GM10266 (cell line): Measurements from ENCODE around the gene PTK6.

Experiments used
- DNase-seq: peaks from one replicate; pipeline ENCODE4 v3.0.0; 2012; ENCODE audit errors: extremely low spot score
- CTCF ChIP-seq: IDR thresholded peaks from 2 replicates; pipeline ENCODE4 v1.5.1; 2012; ENCODE audit warnings: mild to moderate bottlenecking, low read depth; ENCODE audit not compliant: control insufficient read depth, insufficient read depth; ENCODE audit errors: missing control alignments

Gene PTK6

GRCh38 chr20:63507083-63507743, 30.0 kb downstream of the PTK6 start:
- TF ChIP-seq CTCF: no peak

DNA sequence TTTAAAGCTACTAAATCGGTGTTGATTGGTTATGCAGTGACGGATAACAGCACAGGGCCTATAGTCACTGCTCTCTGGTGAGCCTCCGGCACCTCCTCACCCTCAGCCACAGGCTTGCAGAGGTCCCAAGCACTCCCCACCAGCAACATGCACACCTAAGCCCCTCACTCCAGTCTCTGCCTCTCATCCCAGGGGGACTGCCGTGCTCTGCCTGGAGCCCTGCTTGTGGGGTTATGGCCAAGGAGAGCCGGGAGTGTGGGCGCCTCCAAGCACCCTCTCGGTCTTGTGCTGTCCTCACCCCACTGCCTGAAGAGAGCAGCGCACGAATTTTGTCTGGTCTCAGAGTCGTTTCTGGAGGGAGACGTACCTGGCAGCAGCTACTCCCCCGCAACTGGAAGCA, 31.5 kb downstream of the PTK6 start:
- TF ChIP-seq CTCF: no peak
- no peak for DNase-seq

More at GRCh38 chr20:63507083-63507743, 30.0 kb downstream of the PTK6 start:
- no peak for DNase-seq

GRCh38 chr20:63505281-63505680, 31.9 kb downstream of the PTK6 start:
- no peak for DNase-seq
- TF ChIP-seq CTCF: no peak

GRCh38 chr20:63504642-63505041, 32.5 kb downstream of the PTK6 start:
- no peak for TF ChIP-seq CTCF
- DNase-seq: no peak

GRCh38 chr20:63503524-63503923, 33.7 kb downstream of the PTK6 start:
- TF ChIP-seq CTCF: no peak
- DNase-seq: no peak

DNA sequence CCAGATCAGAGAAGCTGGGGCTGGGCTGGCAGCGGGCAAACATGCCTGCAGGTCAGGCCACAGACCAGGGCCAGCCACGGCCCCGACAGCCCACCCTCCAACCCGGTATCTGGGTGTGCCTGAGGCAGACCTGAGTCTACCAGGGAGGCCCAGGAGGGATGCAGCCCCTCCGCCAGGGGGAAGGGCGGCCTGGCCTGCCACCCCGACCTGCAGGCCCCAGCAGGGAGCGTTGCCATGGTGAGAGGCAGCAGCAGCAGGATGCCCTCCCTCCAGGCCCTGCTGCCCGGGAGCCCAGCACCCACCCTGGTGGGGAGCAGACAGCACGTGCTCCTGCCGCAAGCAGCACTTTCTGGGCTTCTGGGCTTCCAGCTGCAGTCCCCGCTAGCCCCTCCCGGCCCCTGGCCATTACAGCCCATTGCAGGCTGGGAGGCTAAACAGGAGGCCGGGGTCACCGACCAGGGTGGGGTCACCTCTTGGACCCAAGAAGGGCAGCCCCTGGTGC, 34.5 kb downstream of the PTK6 start:
- DNase-seq: no peak
- no peak for TF ChIP-seq CTCF

DNA sequence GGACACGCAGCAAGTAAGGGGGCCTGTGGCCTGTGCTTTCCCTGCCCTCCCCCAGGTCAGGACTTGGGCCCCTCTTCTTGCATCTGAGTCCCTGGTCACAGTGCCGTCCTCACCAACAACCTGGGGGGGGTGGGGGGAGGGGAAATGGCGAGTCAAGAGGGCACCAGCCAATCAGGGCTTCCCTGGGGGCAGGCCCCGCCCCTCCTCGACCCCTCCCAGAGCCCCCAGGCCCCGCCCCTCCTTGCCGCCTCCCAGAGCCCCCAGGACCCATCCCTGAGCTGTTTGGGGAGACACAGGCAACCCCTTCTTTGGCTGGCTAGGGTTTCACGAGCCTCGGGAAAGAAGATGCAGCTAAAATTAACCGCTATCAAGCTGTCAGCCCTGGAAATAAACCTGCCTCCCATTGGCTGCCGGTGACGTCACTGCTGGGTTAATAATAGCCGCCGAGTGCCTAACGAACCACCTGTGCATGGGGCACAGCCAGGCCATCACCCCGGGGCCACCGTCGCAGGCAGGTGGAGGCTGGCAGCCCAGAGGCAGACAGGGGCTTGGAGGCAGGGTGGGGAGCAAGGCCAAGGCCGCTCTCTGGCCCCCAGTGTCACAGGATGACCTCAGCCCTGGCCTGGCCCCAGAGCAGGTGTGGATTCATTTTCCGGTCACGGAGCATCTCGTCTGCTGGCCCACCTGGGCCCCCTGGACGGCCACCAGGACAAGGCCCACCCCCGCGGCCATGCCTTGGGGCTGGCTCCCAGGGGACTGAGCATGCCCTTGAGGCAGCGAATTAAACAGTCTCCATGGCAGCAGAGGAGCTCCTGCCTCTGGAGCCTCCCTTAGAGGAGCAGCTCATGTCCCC, 35.1 kb downstream of the PTK6 start:
- no peak for TF ChIP-seq CTCF
- DNase-seq: no peak
